ENCODE measurements around the gene TRAF3IP3. TPM values are rescaled to one million over a fixed set of nuclear protein-coding genes. Genes with fewer than 3 reads are reported as not detected.
A peak's percentile ranks its signal among the peaks of the same experiment; 100 is the strongest.

Gene TRAF3IP3
- total and polyA plus RNA-seq, 2 donors (not counting 3 experiments of a cell fraction or from before 2014, with no cell fraction given), result not detected

GRCh38 chr1:209706622-209707021 lies 49.2 kb upstream of the TRAF3IP3 start:
- ChIA-PET POLR2A (no interaction called here), CTCF (interaction anchor here (1.0 to 2.8 kb wide), 7 partner anchors 12 to 140 kb away, joined by 3 to 10 read pairs (median 4); no protein-coding TSS in a partner anchor)
- Histone ChIP-seq H3K9me3 (replicated peaks; ENCODE audit: control insufficient read depth, insufficient read depth, low read length) (no peaks in the 10 kb centered on the region), H3K4me1 (ENCODE audit: control insufficient read depth, extremely low read depth, insufficient read depth, low read length) (peaks cover 5% of the 10 kb centered on the region), H2AFZ (ENCODE audit: low read depth, low read length) (no peak overlapping the region), H3K4me3 (replicated peaks in 1 of 3; ENCODE audit: insufficient read depth in 1 of 3, low read depth in 1 of 3, low read length in 3 of 3) (no peak overlapping the region), H3K36me3 (ENCODE audit: control insufficient read depth in 2 of 2, extremely low read depth in 1 of 2, insufficient read depth in 2 of 2, low read length in 2 of 2) (no peaks in the 10 kb centered on the region), H4K20me1 (replicated peaks; ENCODE audit: control insufficient read depth, extremely low read depth, insufficient read depth, low read length) (no peaks in the 10 kb centered on the region), H3K27ac (ENCODE audit: insufficient read depth, low read depth, low read length) (no peak overlapping the region), H3K9ac (replicated peaks; ENCODE audit: extremely low read depth, insufficient read depth, low read length) (no peak overlapping the region), H3K27me3 (ENCODE audit: control insufficient read depth in 2 of 2, insufficient read depth in 2 of 2, low read length in 2 of 2) (peaks cover 0 to 2% of the 10 kb centered on the region in 2 experiments), H3K79me2 (ENCODE audit: control insufficient read depth, insufficient read depth, low read length) (no peaks in the 10 kb centered on the region), H3K4me2 (ENCODE audit: insufficient read depth, low read length) (no peak overlapping the region), H3K9me1 (replicated peaks; ENCODE audit: control insufficient read depth, extremely low read depth, insufficient read depth, low read length) (no peaks in the 10 kb centered on the region)
- no peak for TF ChIP-seq POLR2A (IDR thresholded peaks at IDR 0.05; ENCODE audit: low read depth, low read length)
- no peak for TF ChIP-seq MYC (IDR thresholded peaks at IDR 0.05; ENCODE audit: low read depth, low read length)
- no peak for TF ChIP-seq CTCF (IDR thresholded peaks at IDR 0.05; ENCODE audit: extremely low read depth in 1 of 2, insufficient read depth in 1 of 2, low read depth in 1 of 2, low read length in 2 of 2)
- no peak for TF ChIP-seq POLR2AphosphoS5 (IDR thresholded peaks at IDR 0.05; ENCODE audit: insufficient read depth, low read depth, low read length)
- no peak for TF ChIP-seq FOS (IDR thresholded peaks at IDR 0.05; ENCODE audit: borderline replicate concordance, insufficient read depth, low read length)
- no peak for DNase-seq (ENCODE audit: low read depth, low spot score)
- FAIRE-seq, result no peak
- BruUV-seq (replicated peaks), result no TSS peak
- dilution Hi-C loops (cut with MboI; ENCODE audit: extremely low pct_ligation_motif_present, low sequenced_read_pairs) (no loop called here), intact Hi-C loops (cut with micrococcal nuclease) (no loop called here)

GRCh38 chr1:209707308-209707707 lies 48.5 kb upstream of the TRAF3IP3 start:
- peak; percentile 19 for DNase-seq (ENCODE audit: low read depth, low spot score)
- H3K9ac ChIP-seq (replicated peaks; ENCODE audit: extremely low read depth, insufficient read depth, low read length), result no peak overlapping the region
- H2AFZ ChIP-seq (ENCODE audit: low read depth, low read length), result no peak overlapping the region
- no peaks in the 10 kb centered on the region for H3K36me3 ChIP-seq (ENCODE audit: control insufficient read depth in 2 of 2, extremely low read depth in 1 of 2, insufficient read depth in 2 of 2, low read length in 2 of 2)
- H3K4me2 ChIP-seq (ENCODE audit: insufficient read depth, low read length), result no peak overlapping the region
- CTCF ChIA-PET, result interaction anchor here (0.8 to 2.8 kb wide), 8 partner anchors 8 to 141 kb away, joined by 3 to 10 read pairs (median 4); no protein-coding TSS in a partner anchor
- TF ChIP-seq MYC (IDR thresholded peaks at IDR 0.05; ENCODE audit: low read depth, low read length) (no peak), POLR2AphosphoS5 (IDR thresholded peaks at IDR 0.05; ENCODE audit: insufficient read depth, low read depth, low read length) (no peak), CTCF (IDR thresholded peaks at IDR 0.05; ENCODE audit: extremely low read depth in 1 of 2, insufficient read depth in 1 of 2, low read depth in 1 of 2, low read length in 2 of 2) (no peak), JUN (IDR thresholded peaks at IDR 0.05; ENCODE audit: borderline replicate concordance, insufficient read depth, insufficient read length, low read depth) (no peak), FOS (IDR thresholded peaks at IDR 0.05; ENCODE audit: borderline replicate concordance, insufficient read depth, low read length) (peak; percentile 72), EZH2 (IDR thresholded peaks at IDR 0.05; ENCODE audit: borderline replicate concordance, low read depth, low read length, severe bottlenecking) (no peak), GATA2 (IDR thresholded peaks at IDR 0.05; ENCODE audit: insufficient read depth, insufficient read length, low read depth, low read length) (peak; percentile 97), MAX (IDR thresholded peaks at IDR 0.05; ENCODE audit: insufficient read depth, insufficient read length) (no peak), POLR2A (IDR thresholded peaks at IDR 0.05; ENCODE audit: low read depth, low read length) (no peak)
- BruUV-seq (replicated peaks), result no TSS peak
- no peaks in the 10 kb centered on the region for H3K9me1 ChIP-seq (replicated peaks; ENCODE audit: control insufficient read depth, extremely low read depth, insufficient read depth, low read length)
- peaks cover 5% of the 10 kb centered on the region for H3K4me1 ChIP-seq (ENCODE audit: control insufficient read depth, extremely low read depth, insufficient read depth, low read length)
- dilution Hi-C loops (cut with MboI; ENCODE audit: extremely low pct_ligation_motif_present, low sequenced_read_pairs) (no loop called here), intact Hi-C loops (cut with micrococcal nuclease) (no loop called here)
- H4K20me1 ChIP-seq (replicated peaks; ENCODE audit: control insufficient read depth, extremely low read depth, insufficient read depth, low read length), result no peaks in the 10 kb centered on the region
- no peaks in the 10 kb centered on the region for H3K27me3 ChIP-seq (ENCODE audit: control insufficient read depth in 2 of 2, insufficient read depth in 2 of 2, low read length in 2 of 2)
- H3K79me2 ChIP-seq (ENCODE audit: control insufficient read depth, insufficient read depth, low read length), result no peaks in the 10 kb centered on the region
- H3K27ac ChIP-seq (ENCODE audit: insufficient read depth, low read depth, low read length), result no peak overlapping the region
- H3K4me3 ChIP-seq (replicated peaks in 1 of 3; ENCODE audit: insufficient read depth in 1 of 3, low read depth in 1 of 3, low read length in 3 of 3), result no peak overlapping the region
- H3K9me3 ChIP-seq (replicated peaks; ENCODE audit: control insufficient read depth, insufficient read depth, low read length), result no peaks in the 10 kb centered on the region
- no peak for FAIRE-seq
- POLR2A ChIA-PET, result interaction anchor here (0.7 kb wide), 1 partner anchor 54 kb away, joined by 3 read pairs; no protein-coding TSS in a partner anchor
